NCI-H1436 (cell line): ENCODE data around the gene TXNDC16.

Source experiments
- DNase-seq: peaks from one replicate; lab custom pipeline; 2025; lab: John Stamatoyannopoulos, UW

The TXNDC16 gene

GRCh38 chr14:52455291-52456088, 96.8 kb downstream of the TXNDC16 start:
- no peak for DNase-seq

GRCh38 chr14:52447236-52447635, 105.1 kb downstream of the TXNDC16 start:
- DNase-seq = no peak

GRCh38 chr14:52446355-52446754, 106.0 kb downstream of the TXNDC16 start:
- DNase-seq = no peak

GRCh38 chr14:52443506-52443905, 108.8 kb downstream of the TXNDC16 start:
- no peak for DNase-seq

- no peak for DNase-seq
Measured at GRCh38 chr14:52442602-52443001, 109.7 kb downstream of the TXNDC16 start.

- DNase-seq = no peak
Measured at GRCh38 chr14:52442166-52442565, 110.1 kb downstream of the TXNDC16 start.

- no peak for DNase-seq
Measured at GRCh38 chr14:52439476-52439875, 112.8 kb downstream of the TXNDC16 start.

GRCh38 chr14:52434955-52435354, 117.3 kb downstream of the TXNDC16 start:
- no peak for DNase-seq

GRCh38 chr14:52430474-52430873, 121.8 kb downstream of the TXNDC16 start:
- no peak for DNase-seq

- no peak for DNase-seq
Measured at GRCh38 chr14:52429451-52429850, 122.9 kb downstream of the TXNDC16 start.

GRCh38 chr14:52427460-52427859, 124.8 kb downstream of the TXNDC16 start:
- no peak for DNase-seq

GRCh38 chr14:52422650-52423356, 129.5 kb downstream of the TXNDC16 start:
- DNase-seq = no peak

- no peak for DNase-seq
Measured at GRCh38 chr14:52417139-52417538, 135.2 kb downstream of the TXNDC16 start.

GRCh38 chr14:52413729-52414408, 138.4 kb downstream of the TXNDC16 start:
- no peak for DNase-seq

GRCh38 chr14:52412426-52412825, 139.9 kb downstream of the TXNDC16 start:
- DNase-seq = no peak

- no peak for DNase-seq
Measured at GRCh38 chr14:52405314-52405713, 147.0 kb downstream of the TXNDC16 start.

GRCh38 chr14:52402812-52403526, 149.3 kb downstream of the TXNDC16 start:
- no peak for DNase-seq

- no peak for DNase-seq
Measured at GRCh38 chr14:52400846-52401245, 151.5 kb downstream of the TXNDC16 start.

GRCh38 chr14:52399921-52400595, 152.2 kb downstream of the TXNDC16 start:
- DNase-seq = no peak

- DNase-seq = no peak
Measured at GRCh38 chr14:52399104-52399503, 153.2 kb downstream of the TXNDC16 start.

- DNase-seq = no peak
Measured at GRCh38 chr14:52397844-52398243, 154.5 kb downstream of the TXNDC16 start.

GRCh38 chr14:52395728-52396127, 156.6 kb downstream of the TXNDC16 start:
- DNase-seq = no peak
